ENCODE results near the gene OTOP3.

DNA sequence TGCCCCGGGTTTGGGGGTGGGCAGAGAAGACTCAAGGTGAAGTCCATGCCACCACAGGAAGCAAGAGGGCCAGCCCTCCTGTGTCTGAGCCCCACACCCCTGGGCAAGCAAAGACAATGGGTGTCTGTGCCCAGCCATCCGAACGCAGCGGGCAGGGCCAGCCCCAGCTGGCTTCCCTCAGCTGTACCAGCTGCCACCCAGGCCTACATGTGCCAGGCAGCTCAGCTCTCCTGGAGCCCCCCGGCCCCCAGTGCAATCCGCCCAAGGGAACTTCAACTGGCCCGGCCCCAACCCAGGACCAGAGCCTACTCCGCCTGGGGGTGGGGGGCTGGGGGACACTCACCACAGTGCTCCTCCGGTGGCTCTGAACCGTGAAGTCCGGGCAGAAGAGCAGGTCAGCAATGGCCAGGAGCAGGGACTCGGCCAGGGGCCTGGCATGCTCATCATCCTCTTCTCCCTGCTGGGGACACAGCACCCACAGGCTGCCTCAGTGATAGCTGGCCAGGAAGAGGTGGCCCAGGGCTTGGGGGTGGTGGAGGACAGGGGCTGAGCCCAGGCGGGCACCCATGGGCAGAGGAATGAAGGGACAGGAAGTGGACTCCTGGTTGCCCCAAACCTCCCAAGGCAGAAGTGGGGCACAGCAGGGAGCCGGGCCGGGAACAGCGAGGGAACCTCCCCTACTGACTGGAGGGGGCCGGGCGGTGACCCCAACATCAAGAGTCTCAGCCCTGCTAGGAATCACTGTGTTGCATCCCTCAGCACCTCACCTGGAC, 27.1 kb downstream of the OTOP3 start:
- TF ChIP-seq, protein P1, sequence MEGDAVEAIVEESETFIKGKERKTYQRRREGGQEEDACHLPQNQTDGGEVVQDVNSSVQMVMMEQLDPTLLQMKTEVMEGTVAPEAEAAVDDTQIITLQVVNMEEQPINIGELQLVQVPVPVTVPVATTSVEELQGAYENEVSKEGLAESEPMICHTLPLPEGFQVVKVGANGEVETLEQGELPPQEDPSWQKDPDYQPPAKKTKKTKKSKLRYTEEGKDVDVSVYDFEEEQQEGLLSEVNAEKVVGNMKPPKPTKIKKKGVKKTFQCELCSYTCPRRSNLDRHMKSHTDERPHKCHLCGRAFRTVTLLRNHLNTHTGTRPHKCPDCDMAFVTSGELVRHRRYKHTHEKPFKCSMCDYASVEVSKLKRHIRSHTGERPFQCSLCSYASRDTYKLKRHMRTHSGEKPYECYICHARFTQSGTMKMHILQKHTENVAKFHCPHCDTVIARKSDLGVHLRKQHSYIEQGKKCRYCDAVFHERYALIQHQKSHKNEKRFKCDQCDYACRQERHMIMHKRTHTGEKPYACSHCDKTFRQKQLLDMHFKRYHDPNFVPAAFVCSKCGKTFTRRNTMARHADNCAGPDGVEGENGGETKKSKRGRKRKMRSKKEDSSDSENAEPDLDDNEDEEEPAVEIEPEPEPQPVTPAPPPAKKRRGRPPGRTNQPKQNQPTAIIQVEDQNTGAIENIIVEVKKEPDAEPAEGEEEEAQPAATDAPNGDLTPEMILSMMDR (IDR thresholded peaks at IDR 0.05) = no peak
- no peak for TF ChIP-seq POLR2AphosphoS5 (IDR thresholded peaks at IDR 0.05; ENCODE audit: insufficient read depth in 1 of 2, low read depth in 1 of 2)
